ENCODE results near the gene HYAL1. TPM values are rescaled to one million over a fixed set of nuclear protein-coding genes. Genes with fewer than 3 reads are reported as not detected.
"Not testable (repeated sequence)": the region's sequence is repeated elsewhere in the genome, so short reads cannot be mapped to it uniquely, and the experiment has no call there.

The HYAL1 gene
- total RNA-seq, 2 donors from 2014 or later = 38.1 to 40.8 TPM

DNA sequence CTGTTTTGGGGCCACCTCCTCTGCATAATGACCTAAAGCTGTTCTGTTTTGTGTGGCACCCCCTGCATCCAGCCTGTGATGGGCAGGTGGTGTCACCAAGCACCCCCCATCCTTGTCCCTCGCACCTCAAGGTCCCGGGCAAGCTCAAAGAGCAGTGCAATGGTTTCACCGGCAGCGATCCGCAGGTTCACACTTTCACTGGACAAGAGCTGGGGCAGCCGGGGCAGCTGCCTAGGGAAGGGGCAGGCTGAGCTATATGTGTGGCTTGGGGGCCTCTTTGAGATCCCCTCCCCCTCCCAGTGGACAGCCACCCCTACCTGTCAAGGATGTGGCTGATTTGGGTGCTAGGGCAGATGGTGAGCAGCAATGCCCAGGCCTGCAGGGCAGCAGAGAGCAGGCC, 14.2 kb downstream of the HYAL1 start:
- H3K4me1 ChIP-seq = peaks cover 0 to 58% of the 10 kb centered on the region in 2 donors
- peaks cover 38% of the 10 kb centered on the region for H3K36me3 ChIP-seq
- DNase-seq (ENCODE audit: low spot score) = no peak
- no peaks in the 10 kb centered on the region for H3K9me3 ChIP-seq
- H3K4me3 ChIP-seq = no peak overlapping the region
- no peaks in the 10 kb centered on the region for H3K27me3 ChIP-seq
- H3K27ac ChIP-seq = no peak overlapping the region
- TF ChIP-seq CTCF (IDR thresholded peaks at IDR 0.05) = no peak

DNA sequence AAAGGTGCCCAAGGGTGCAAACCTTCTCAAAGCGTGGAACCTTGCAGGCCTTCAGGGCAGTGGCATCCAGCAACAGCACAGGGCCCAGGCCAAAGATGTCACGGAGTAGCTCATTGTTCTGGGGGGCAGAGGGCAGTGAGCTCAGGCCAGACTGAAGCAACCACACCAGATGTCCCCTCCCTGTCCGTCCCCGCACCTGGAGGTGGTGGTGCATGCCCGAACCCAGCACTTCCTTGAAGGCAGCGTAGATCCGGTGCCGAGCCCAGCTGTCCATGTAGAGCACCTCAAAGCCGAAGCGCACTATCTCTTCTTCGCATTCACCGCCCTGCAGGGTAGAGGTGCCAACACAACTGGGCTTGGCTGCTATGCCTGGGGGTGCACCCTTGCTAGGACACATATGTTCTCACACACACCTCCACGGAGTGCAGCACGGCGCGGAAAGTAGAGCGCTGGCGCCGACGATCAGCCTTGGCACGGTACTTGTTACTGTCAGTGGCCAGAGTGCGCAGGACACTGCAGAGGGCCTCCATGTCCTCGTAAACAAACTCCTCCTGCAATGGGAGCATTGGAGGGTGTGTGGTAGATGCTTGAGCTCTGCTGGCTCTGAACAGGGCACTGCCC, 14.9 kb downstream of the HYAL1 start:
- peaks cover 0 to 57% of the 10 kb centered on the region in 2 donors for H3K4me1 ChIP-seq
- no peak for DNase-seq (ENCODE audit: low spot score)

DNA sequence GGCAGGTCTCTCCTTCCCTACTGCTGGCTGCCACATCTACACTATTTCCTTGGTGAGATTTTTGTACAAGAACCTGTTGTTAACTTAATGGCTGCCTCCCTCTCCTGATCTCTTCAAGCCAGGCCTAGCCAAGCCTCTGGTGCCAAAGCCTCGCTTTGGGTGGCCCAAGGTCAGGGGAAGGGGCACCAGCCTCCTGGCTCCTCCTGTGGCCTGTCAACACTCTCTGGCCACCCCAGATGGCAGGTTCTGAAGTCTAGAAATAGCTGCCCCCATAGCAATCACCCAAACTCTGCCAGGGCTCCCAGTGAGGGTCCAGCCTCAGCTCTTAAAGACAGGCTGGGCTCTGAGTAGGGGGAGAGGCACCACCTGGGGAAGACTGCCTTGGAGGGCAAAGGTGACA, 16.1 kb downstream of the HYAL1 start:
- Histone ChIP-seq H3K36me3 (peaks cover 38% of the 10 kb centered on the region), H3K27me3 (no peaks in the 10 kb centered on the region), H3K9me3 (no peaks in the 10 kb centered on the region), H3K4me1 (peaks cover 0 to 47% of the 10 kb centered on the region in 2 donors), H3K27ac (peak overlapping the region; percentile 55 to 67), H3K4me3 (no peak overlapping the region)
- TF ChIP-seq CTCF (IDR thresholded peaks at IDR 0.05) = no peak
- DNase-seq (ENCODE audit: low spot score) = no peak

More for the DNA sequence above, 14.9 kb downstream of the HYAL1 start:
- no peaks in the 10 kb centered on the region for H3K27me3 ChIP-seq
- no peak for TF ChIP-seq CTCF (IDR thresholded peaks at IDR 0.05)
- no peak overlapping the region for H3K27ac ChIP-seq
- no peak overlapping the region for H3K4me3 ChIP-seq
- H3K36me3 ChIP-seq = peaks cover 38% of the 10 kb centered on the region
- H3K9me3 ChIP-seq = no peaks in the 10 kb centered on the region

DNA sequence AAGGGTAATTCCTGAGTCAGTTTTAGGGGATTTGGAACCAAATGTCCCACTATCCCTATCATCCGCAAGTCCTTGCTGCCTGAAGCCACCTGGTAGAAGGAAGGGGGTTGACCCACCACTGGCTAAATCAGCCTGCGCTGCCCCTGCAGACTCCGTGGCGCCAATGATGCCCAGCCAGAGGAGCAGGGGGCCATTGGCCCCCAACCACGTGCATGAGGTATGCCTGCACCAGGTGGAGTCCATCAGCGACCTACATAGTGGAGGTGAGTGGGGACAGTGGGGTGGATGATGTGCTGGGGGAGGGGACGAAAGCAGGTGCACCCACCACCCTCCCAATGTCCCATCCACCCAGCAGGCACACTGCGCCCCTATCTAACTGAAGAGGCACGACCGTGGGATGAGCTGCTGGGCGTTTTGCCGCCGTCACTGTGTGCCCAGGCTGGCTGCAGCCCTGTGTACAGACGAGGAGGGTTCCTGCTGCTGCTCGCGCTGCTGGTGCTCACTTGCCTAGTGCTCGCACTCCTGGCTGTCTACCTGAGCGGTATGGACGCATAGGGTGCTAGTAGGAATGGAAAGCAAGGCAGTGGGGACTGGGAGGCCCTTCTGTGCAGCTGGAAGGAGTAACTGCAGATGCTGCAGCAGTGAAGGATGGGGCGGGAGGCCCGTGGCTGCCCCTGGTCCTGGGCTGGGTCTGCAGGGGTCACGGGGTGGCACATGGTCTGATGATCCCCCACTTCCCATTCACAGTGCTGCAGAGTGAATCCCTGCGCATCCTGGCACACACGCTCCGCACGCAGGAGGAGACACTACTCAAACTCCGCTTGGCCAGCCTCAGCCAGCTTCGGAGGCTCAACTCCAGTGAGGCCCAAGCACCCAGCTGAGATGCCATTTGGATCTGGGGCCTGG, 16.8 kb downstream of the HYAL1 start:
- Histone ChIP-seq H3K4me3 (no peak overlapping the region), H3K4me1 (peaks cover 0 to 41% of the 10 kb centered on the region in 2 donors), H3K27ac (peak overlapping the region; percentile 55 to 67), H3K27me3 (no peaks in the 10 kb centered on the region), H3K36me3 (peaks cover 38% of the 10 kb centered on the region), H3K9me3 (no peaks in the 10 kb centered on the region)
- DNase-seq (ENCODE audit: low spot score) = no peak
- no peak for TF ChIP-seq CTCF (IDR thresholded peaks at IDR 0.05)

GRCh38 chr3:50284121-50284520, 19.3 kb downstream of the HYAL1 start:
- not testable (repeated sequence) for H3K27me3 ChIP-seq; DNase-seq (ENCODE audit: low spot score)
- H3K4me1 ChIP-seq = peaks cover 0 to 34% of the 10 kb centered on the region in 2 donors

More at GRCh38 chr3:50284121-50284520, 19.3 kb downstream of the HYAL1 start:
- not testable (repeated sequence) for H3K27ac ChIP-seq, H3K9me3 ChIP-seq, H3K4me3 ChIP-seq
- peaks cover 23% of the 10 kb centered on the region for H3K36me3 ChIP-seq
